Measurements from ENCODE around the gene AAK1.
"Not testable (repeated sequence)": the region's sequence is repeated elsewhere in the genome, so short reads cannot be mapped to it uniquely, and the experiment has no call there.

AAK1 gene

DNA sequence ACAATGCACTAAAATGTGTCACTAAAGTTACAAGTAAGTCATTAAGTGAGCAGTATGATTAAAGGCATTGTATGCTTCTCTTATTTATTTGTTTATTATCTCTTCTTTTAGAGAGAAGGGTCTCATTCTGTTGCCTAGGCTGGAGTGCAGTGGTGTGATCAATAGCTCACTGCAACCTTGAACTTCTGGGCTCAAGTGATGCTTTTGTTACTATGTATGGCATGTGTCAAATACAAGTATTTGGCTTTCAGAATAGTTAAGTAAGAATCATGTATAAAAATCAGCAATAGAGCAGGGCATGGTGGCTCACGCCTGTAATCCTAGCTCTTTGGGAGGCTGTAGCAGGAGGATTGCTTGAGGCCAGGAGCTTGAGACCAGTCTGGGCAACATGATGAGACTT lies 15.8 kb upstream of the AAK1 start:
- DNase-seq = no peak

DNA sequence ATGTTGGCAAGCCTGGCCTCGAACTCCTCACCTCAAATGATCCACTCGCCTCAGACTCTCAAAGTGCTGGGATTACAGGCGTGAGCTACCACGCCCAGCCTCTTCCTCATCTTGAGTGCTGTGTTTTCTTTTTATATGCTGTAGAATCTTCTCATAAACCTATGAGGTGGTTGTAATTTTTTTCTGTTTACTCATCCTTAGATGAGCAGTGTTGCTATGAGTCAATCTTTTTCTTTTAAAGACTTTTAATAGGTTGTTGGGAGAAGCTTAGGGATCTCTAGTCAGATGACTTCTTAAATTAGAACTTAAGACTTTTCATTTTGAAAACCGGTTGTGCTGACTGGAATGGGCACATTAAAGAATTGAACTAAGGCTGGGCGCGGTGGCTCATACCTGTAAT lies 8.7 kb upstream of the AAK1 start:
- no peak for DNase-seq

DNA sequence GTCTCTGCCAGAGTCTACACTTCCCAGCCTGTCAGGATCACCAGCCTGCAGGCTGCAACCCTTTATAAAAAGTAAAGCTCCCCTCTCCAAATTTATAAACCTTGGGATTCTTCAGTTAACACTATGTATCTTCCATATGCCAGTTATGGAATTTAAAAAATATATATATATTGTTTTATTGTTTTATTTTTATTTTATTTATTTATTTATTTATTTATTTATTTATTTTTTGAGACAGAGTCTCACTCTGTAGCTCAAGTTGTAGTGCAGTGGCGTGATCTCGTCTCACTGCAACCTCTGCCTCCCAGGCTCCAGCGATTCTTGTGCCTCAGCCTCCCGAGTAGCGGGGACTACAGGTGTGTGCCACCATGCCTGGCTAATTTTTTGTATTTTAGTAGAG lies 3.7 kb upstream of the AAK1 start:
- DNase-seq = not testable (repeated sequence)

DNA sequence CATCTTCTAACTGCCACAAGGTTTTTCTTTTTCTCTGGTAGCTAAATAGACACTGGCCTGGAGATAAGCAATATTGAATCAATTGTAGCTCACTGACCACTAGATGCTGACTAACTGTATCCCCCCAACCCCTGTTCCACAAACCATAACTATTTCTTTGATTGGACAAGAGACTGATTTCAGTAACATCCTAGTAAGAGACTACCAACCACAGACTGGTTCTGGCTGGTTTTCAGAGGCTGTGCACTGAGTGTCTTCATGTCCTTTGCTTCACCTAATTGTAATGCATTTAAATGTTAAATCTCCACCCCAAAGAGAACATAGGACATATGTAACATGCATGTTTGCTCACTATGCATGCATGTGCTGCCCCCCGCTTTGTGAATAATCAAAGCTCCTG lies 3.2 kb upstream of the AAK1 start:
- DNase-seq = no peak

DNA sequence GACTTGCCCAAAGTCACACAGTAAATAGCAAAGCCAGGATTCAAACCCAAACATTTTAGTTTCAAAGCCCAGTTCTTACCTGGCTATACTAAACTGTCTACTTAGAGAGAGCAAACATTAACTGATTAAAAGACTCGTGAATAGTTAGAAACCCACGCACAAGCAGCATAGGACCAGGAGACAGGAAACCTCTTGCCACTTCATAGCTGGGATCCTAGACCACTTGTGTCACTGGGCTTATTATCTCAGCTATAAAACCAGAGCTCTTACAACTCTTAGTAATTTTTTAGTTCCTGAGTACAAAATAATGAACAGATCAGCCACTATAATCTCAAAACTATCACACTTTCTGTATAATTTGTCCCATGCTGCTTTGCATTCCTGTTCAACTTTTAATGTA lies 2.4 kb upstream of the AAK1 start:
- no peak for DNase-seq

DNA sequence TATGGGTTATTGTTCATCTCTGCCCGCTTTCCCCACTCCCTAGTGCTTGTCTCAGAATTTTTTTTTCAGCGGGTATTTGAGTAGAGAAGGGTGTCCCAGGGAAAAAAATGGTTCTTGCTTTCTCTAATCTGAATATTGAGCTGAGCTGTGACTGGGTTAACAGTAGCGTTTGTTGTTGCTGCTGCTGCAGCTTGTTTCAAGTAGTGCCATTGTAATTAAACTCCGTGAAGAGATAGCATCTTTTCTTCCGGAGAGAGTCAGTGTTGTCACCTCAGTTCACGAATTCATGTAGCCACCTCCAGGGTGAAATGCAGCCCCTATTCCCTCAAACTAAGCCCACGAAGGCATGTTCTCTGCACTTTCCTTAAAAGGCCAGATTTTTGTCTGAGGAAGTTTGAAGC lies 1.5 kb upstream of the AAK1 start:
- no peak for DNase-seq

DNA sequence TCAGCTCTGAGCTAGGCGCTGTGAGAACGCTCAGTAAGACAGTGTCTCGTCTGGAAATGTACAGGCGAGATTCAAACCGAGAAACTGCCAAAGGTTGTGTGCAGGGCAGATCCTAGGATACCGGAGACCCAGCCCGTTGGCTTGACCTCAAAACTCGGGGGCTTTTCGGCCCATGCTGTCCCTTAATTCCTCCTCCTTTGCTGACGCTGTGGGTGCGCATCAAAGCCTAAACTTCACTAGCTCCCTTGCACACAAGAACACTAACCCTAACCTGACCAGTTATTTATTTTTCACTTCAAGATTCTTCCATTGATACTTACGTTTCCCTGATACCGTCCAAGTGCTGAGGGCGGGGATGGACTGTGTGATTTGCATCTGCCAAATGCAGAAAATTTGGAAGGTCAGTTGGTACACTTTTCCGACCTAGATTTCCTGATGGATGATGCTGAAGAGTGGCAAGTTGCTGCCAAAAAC lies 1.0 kb upstream of the AAK1 start:
- DNase-seq = no peak

DNA sequence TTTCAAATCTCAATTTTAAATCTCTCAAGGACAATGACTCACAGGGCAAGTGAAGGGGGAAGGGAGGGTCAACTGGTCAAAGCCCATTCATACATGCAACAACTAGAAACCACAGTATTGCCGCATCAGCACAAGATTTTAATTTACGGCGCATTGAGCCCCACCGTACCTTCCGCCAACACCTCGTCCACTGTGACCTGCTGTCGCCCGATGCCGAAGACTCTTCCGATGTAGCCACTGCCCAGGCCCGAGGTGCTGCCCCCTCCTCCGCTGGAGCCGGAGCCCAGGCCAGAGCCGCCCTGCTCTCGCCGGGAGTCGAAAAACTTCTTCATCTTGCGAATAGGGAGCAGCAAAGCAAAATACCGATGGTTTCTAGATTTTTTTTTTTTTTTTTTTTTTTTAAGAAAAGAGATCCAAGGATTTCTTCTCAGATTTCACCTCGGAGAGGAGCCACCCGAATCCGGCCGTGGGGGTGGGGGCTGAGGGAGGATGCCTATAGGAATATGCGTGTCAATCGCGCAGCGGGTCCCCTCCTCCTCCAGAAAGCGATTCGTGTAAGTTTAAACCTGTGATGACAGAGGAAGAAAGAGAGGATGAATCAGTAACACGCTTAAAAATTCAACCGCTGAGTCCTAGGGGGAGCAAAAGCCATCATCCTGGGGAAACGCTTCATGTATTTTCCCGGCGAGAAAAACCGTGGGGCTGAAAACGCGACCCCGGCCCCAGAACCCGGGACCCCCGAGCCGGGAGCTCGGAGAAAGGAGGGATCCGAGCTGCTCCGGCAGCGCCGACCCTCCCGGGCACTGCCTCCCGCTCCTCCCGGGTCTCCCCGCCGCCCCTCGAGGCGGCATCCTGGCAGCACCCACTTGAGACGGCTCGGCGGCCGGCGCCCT lies 584 bp downstream of the AAK1 start:
- peak; percentile 29 for DNase-seq

DNA sequence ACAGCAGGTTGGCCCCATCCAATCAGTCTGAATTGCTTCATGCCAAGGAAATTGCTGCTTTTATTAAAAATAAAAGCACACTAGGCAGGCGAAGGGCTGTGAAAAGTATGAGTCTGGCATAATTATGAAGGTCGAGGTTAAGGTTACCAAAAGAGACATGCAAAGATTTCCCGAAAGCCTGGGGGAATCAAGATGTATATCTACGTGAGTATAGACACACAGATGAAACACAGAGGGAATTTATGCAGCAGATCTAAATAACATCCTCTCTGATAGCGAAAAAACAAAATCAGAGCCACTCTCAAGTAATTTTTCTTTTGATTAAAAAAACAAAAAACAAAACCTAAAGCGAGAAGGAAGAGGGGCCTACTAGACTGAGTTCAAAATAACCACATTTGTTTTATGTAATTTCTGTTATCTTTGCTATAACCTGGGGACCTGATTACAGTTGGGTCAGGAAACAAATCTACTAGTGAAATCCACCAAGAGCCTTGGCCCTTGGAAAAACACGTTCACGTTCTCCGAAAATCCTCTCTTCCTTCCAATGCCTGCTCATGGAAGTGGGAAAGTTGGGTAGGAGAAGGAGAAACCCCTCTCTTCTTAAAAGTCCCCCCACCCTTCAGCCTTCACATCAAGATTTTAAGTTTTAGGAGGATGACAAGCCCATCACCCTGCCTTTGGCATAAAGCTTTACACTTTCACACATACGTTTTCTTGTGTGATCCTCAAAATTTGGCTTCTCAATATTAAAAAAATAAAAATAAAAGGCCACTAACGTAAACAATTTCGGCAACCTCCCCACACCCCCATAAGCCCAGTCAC lies 1.4 kb downstream of the AAK1 start:
- DNase-seq = no peak

DNA sequence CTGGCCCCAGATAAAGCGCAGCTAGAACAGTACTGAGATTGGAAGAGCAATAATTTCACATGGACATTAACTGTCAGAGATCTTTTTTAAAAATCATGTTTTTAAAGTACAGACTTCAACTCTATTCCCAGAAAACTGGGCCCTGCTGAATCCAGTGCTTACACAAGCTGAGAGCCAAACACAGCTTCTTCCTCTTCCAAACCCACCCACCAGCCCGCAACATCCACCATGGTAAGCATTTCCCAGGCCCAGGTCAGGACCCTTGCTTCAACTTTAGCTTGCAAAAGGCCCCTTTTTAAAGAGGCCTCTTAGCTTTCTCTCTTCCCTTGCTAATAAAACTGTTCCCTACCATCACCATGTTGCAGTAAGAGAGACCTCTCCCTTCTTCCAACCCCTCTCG lies 2.1 kb downstream of the AAK1 start:
- no peak for DNase-seq

DNA sequence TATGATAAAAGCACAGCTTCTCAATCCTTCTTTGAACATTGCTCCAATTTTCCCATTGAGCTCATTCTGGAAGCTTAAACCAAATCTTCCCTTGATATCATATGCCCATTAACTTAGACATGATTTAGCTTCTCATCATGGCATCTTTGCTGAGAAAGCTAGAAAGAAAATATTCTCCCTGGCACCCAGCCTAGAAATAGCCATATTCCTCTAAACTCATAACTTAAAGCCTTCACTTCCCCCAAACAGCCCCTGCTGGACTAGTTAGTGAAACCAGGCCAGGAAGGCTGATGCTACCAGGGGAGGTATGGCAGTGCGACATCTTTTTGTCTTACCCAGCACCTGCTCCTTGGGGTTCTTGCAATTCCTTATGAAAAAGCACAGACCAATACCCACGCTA lies 4.3 kb downstream of the AAK1 start:
- DNase-seq = no peak

DNA sequence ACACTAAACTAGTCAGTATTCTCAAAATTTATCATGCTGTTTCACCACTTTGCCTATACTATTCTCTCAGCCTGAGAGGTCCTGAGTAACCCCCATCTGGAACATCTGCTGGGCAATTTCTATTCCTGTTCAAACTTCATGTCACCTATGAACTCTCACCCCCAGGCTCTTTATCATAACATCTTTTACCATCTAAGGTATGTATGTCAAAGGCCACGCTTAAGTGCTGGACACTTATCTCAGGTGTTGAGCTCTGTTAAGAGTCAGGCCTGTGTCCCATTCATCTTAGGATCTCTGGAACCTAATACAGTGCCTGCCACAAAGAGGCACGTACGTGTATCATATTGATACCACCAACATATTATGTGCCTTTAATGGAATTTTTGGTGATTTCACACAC lies 4.9 kb downstream of the AAK1 start:
- no peak for DNase-seq

DNA sequence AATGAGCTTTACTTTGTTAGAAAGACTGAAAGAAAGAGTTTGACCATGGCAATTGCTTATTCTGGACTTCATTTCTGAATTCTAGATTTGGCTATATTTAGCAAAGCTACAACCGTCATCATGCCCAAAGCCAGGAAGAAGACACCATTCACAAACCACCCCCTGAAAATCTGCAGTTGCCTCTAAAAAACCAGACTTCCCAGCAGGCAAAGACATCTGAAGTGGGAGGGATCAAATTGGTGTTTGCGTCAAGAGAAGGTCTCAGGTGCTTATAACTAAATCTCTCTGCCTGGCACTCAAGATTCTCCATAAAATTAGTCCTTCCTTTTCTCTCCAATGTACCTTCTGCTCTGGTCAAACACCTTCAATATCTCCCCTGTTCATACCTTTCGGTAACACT lies 5.6 kb downstream of the AAK1 start:
- DNase-seq = no peak

DNA sequence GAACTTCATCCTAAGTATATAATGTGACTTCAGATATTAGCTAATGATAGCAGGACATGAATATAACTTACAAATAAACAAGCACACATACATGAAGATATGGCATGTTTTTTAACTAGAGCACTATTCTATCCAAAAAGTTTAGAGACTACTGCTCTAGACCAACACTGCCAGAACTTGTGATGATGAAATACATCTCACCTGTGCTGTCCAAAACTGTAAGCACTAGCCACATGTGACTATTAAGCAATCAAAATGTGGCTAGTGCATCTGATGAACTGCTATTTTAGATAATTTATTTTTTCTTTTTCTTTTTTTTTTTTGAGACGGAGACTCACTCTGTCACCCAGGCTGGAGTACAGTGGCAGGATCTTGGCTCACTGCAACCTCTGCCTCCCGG lies 7.1 kb downstream of the AAK1 start:
- no peak for DNase-seq

DNA sequence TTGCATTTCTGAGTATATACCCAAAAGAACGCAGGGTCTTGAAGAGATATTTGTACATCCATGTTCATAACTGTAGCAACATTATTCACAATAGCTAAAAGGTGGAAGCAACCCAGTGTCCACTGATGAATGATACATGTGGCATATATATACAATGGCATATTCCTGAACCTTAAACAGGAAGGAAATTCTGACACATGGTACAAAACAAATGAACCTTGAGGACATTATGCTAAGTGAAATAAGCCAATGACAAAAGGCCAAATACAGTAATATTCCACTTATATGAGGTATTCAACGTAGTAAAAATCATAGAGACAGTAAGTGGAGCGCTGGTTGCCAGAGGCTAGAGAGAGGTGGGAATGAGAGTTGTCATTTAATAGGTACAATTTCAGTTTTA lies 8.1 kb downstream of the AAK1 start:
- DNase-seq = no peak

DNA sequence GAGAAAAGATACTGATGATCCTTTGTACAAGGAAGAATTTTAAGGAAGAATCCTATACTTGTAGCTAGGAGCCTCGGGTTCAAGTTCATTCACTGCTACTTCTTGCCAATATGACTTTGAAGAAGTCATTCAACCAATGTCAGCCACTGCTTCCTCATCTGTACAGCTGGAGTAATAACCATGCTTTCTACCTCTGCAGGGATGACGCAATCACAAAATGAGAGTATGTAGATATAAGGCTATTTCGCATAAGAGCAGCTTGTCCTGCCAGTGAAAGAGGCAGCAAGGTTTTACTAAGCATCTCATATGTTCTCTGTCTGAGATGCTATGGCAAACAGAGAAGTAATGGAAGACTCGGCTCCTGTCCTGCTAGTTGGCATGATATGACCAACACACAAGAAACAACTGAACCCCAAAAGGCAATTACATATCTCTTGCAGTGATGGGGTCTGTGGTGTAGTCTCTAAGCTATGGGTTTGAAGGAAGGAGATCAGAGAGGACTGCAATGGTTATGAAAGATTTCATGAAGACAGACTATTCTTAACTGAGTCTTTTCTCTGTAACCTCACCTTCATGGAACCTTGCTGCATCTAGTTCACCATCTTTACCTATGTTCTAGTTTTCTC lies 9.2 kb downstream of the AAK1 start:
- DNase-seq = no peak

DNA sequence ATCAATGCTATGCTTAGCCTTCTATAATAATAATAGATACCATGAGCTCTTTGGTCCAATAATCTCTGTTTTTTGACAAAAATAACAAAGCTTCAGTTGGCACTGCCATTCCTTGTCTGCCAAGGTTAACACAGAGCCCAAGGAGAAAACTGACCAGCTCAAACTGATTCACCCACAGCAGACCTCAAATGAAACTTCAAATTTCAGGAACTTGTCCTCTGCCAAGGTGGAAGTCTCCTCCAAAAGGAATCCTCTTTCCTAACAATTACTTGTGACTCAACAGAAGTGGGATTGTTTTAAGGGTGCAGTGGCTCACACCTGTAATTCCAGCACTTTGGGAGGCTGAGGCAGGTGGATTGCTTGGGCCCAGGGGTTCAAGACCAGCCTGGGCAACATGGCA lies 12.1 kb downstream of the AAK1 start:
- DNase-seq = no peak

DNA sequence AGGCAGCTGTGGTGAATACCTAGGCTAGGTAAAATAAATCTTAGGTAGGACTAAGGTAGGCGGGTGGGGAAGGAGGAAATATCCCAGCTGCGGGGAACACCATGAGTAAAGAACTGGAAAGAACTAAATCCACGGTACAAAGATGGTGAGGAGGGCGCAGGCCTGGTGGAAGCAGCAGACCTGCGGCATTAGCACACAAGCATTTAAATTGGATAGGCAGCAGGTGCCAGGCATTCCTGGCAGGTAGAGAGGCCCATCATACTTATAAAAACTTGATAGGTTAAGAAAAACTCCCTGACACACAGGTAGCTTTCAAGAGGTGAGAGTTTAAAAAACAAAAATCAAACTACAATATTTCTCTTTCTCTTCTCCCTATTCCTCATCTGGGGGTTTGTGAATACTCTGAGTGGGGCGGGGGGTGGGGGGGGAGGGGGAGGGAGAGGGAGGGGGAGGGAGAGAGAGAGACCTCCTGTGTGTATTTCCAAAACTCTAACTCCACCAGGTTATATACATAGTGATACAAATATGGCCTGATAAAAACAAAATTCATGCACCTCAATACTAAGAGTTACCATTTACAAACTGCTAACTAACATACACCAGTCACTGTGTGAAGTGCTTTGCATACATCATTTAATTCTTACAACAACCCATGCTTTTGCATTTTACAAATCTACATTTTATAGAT lies 13.5 kb downstream of the AAK1 start:
- no peak for DNase-seq

DNA sequence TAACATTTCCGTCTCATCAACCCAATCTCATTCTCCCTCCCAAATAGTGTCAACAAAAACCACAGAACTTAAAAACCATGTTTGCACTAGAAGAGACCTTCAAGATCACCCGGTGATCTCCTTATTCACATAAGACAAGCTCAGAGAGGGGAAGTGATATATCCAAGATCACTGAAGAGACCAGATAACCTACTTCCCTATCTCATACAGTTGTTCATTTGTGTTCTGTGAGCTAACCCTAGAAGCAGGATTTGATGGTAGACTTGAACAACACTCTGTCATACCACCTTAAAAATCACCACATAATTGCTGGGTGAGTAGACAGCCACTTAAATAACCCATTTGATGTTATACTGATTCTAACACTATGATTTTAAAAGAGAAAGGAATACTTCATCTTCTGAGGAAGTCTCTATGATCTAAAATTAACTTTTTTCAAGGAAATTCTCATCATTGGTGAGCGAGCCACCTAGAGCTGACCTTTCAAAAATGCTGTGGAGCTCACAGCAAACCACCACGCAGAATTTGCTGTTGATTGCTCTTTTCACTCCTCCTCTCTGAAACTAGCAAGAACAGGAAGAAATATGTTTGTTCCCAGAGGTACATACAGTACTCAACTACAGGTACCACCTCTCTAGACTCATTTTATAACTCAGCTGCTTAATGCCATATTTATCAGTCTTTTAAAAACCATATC lies 15.1 kb downstream of the AAK1 start:
- no peak for DNase-seq

DNA sequence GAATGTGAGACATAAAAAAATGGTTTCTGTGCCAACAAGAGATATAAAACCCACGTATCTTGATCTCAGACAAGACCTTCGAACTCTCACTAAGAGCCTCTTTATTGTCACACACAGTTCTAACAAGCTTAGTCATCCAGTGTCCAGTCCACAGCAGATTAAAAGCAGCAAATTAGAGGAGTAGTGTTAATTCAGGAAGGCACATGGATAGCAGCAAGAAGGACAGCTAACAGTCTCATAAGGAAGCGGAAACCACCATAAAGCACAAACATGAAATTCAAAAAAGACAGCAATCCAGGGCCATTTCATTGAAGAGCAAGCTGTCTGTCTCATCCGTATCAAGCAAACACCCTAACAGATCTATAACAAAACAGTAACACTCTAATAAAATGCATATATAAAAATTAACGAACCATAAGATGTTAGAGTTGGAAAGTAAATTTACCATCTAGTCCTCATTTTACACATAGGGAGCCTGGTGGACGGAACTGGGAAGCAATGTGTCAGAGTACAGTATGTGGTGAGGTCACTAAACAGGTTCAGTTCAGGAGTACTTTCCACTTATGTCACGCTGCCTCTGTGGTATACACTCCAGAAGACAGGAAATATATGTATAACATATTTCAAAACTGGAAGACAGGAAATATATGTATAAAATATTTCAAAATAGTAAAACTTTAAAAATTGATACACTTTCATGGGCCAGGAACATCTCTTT lies 18.3 kb downstream of the AAK1 start:
- no peak for DNase-seq

DNA sequence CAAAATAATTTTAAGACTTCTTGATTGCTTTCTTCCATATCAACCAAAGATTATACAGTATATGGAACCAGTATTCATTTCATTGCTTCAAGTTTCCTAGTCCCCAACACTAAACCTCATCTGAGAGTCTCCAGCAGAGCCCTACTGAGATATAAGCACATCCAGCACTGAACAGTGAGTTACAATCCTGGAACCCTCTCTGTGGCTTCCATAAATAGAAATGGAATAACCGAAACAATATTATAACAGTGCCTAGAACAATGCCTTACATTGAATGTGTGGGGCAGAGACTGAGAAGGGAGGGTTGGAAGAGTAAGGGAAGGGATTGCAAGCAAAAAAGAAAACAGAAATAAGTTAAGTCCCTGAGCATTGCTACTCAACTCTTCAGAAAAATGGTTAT lies 18.9 kb downstream of the AAK1 start:
- no peak for DNase-seq

DNA sequence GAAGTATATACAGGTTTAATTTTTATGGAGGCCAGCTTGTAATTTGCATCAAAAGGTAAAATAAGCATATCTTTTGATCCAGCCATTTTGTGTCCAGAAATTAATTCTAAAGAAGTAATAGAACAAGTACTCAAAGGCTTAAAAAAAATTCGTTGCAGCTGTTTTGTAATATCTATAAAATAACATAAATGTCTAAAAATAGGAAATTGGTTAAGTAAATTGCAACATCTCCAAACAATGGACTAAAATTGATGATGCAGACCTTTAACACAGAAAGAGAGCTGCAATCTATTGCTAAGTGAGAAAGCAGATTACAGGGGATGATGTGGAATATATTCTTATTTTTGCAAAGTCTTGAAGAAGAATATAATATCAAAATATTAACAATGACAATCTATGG lies 19.4 kb downstream of the AAK1 start:
- DNase-seq = no peak
